ENCODE results near the gene IGSF9B.

IGSF9B gene

GRCh38 chr11:133946541-133947318 lies 10.0 kb downstream of the IGSF9B start:
- H3K9me3 ChIP-seq (replicated peaks in 1 of 2; ENCODE audit: control insufficient read depth in 2 of 2, insufficient read depth in 1 of 2, low read depth in 1 of 2, low read length in 2 of 2): no peaks in the 10 kb centered on the region
- DNase-seq (ENCODE audit: low spot score): no peak
- H3K23ac ChIP-seq (ENCODE audit: low read depth, low read length, poor library complexity): no peak overlapping the region
- peak overlapping the region in 1 of 2 donors; percentile 3 for H3K4me3 ChIP-seq (ENCODE audit: low read length in 2 of 2)
- peak overlapping the region; percentile 22 for H3K18ac ChIP-seq (ENCODE audit: low read length)
- H2BK5ac ChIP-seq (ENCODE audit: low read length): no peak overlapping the region
- no peak overlapping the region for H2BK120ac ChIP-seq (ENCODE audit: low read depth, low read length)
- no peak overlapping the region for H3K27ac ChIP-seq (replicated peaks; ENCODE audit: low read length)
- H4K91ac ChIP-seq (ENCODE audit: low read depth, low read length, poor library complexity): no peak overlapping the region
- no peak overlapping the region for H2AK5ac ChIP-seq (ENCODE audit: low read depth, low read length)
- peaks cover 48 to 53% of the 10 kb centered on the region in 2 donors for H3K4me1 ChIP-seq (ENCODE audit: control insufficient read depth in 2 of 2, insufficient read depth in 1 of 2, low read depth in 1 of 2, low read length in 2 of 2)
- H3K14ac ChIP-seq (ENCODE audit: low read length): peak overlapping the region; percentile 43
- H3K4me2 ChIP-seq (ENCODE audit: insufficient read depth, low read length, poor library complexity, severe bottlenecking): peak overlapping the region; percentile 21
- H2AFZ ChIP-seq (ENCODE audit: low read length): peak overlapping the region; percentile 72
- peak overlapping the region; percentile 67 for H2BK15ac ChIP-seq (ENCODE audit: low read length)
- H3K9ac ChIP-seq (ENCODE audit: low read depth, low read length, poor library complexity): peak overlapping the region; percentile 44
- no peak overlapping the region for H4K8ac ChIP-seq (ENCODE audit: low read depth, low read length)
- H3K36me3 ChIP-seq (replicated peaks in 1 of 2; ENCODE audit: control insufficient read depth in 2 of 2, insufficient read depth in 2 of 2, low read length in 2 of 2): no peaks in the 10 kb centered on the region
- no peak overlapping the region for H3K4ac ChIP-seq (ENCODE audit: low read length)
- H3K27me3 ChIP-seq (ENCODE audit: control insufficient read depth in 3 of 3, insufficient read depth in 3 of 3, low read depth in 1 of 3, low read length in 3 of 3): no peaks in the 10 kb centered on the region
- peaks cover 11% of the 10 kb centered on the region for H3K79me1 ChIP-seq (ENCODE audit: low read depth, low read length)
- H2BK12ac ChIP-seq (ENCODE audit: low read length): no peak overlapping the region
- no CpG with 5 or more reads among the region's 26 CpGs for WGBS, 2 donors (ENCODE audit: extremely low coverage in 2 of 2, insufficient read length in 2 of 2, insufficient replicate concordance in 1 of 2)

- Histone ChIP-seq H4K8ac (ENCODE audit: low read depth, low read length) (no peak overlapping the region), H3K23ac (ENCODE audit: low read depth, low read length, poor library complexity) (peak overlapping the region; percentile 59), H3K9me3 (replicated peaks in 1 of 2; ENCODE audit: control insufficient read depth in 2 of 2, insufficient read depth in 1 of 2, low read depth in 1 of 2, low read length in 2 of 2) (no peaks in the 10 kb centered on the region), H3K27ac (replicated peaks; ENCODE audit: low read length) (no peak overlapping the region), H3K4me2 (ENCODE audit: insufficient read depth, low read length, poor library complexity, severe bottlenecking) (no peak overlapping the region), H3K4me1 (ENCODE audit: control insufficient read depth in 2 of 2, insufficient read depth in 1 of 2, low read depth in 1 of 2, low read length in 2 of 2) (peaks cover 42 to 47% of the 10 kb centered on the region in 2 donors), H3K9ac (ENCODE audit: low read depth, low read length, poor library complexity) (peak overlapping the region; percentile 24), H3K4ac (ENCODE audit: low read length) (no peak overlapping the region), H2AFZ (ENCODE audit: low read length) (no peak overlapping the region), H3K27me3 (ENCODE audit: control insufficient read depth in 3 of 3, insufficient read depth in 3 of 3, low read depth in 1 of 3, low read length in 3 of 3) (no peaks in the 10 kb centered on the region), H3K18ac (ENCODE audit: low read length) (peak overlapping the region; percentile 75), H4K91ac (ENCODE audit: low read depth, low read length, poor library complexity) (no peak overlapping the region), H3K14ac (ENCODE audit: low read length) (peak overlapping the region; percentile 43), H2BK15ac (ENCODE audit: low read length) (peak overlapping the region; percentile 67), H3K36me3 (replicated peaks in 1 of 2; ENCODE audit: control insufficient read depth in 2 of 2, insufficient read depth in 2 of 2, low read length in 2 of 2) (no peaks in the 10 kb centered on the region), H3K4me3 (ENCODE audit: low read length in 2 of 2) (no peak overlapping the region), H2AK5ac (ENCODE audit: low read depth, low read length) (peak overlapping the region; percentile 49), H2BK12ac (ENCODE audit: low read length) (no peak overlapping the region), H2BK120ac (ENCODE audit: low read depth, low read length) (no peak overlapping the region), H2BK5ac (ENCODE audit: low read length) (no peak overlapping the region), H3K79me1 (ENCODE audit: low read depth, low read length) (peaks cover 11% of the 10 kb centered on the region)
- no CpG with 5 or more reads among the region's 20 CpGs for WGBS, 2 donors (ENCODE audit: extremely low coverage in 2 of 2, insufficient read length in 2 of 2, insufficient replicate concordance in 1 of 2)
- DNase-seq (ENCODE audit: low spot score): no peak
These were observed 10.7 kb downstream of the IGSF9B start for GRCh38 chr11:133946051-133946450.

GRCh38 chr11:133945087-133945974 lies 11.4 kb downstream of the IGSF9B start:
- Histone ChIP-seq H3K4me2 (ENCODE audit: insufficient read depth, low read length, poor library complexity, severe bottlenecking) (no peak overlapping the region), H4K8ac (ENCODE audit: low read depth, low read length) (no peak overlapping the region), H2BK12ac (ENCODE audit: low read length) (no peak overlapping the region), H3K18ac (ENCODE audit: low read length) (peak overlapping the region; percentile 50), H2BK15ac (ENCODE audit: low read length) (no peak overlapping the region), H3K14ac (ENCODE audit: low read length) (peak overlapping the region; percentile 87), H2AFZ (ENCODE audit: low read length) (no peak overlapping the region), H3K27me3 (ENCODE audit: control insufficient read depth in 3 of 3, insufficient read depth in 3 of 3, low read depth in 1 of 3, low read length in 3 of 3) (no peaks in the 10 kb centered on the region), H2BK120ac (ENCODE audit: low read depth, low read length) (no peak overlapping the region), H4K91ac (ENCODE audit: low read depth, low read length, poor library complexity) (no peak overlapping the region), H2AK5ac (ENCODE audit: low read depth, low read length) (no peak overlapping the region), H3K27ac (replicated peaks; ENCODE audit: low read length) (no peak overlapping the region), H3K4ac (ENCODE audit: low read length) (no peak overlapping the region), H3K9ac (ENCODE audit: low read depth, low read length, poor library complexity) (peak overlapping the region; percentile 40), H3K4me3 (ENCODE audit: low read length in 2 of 2) (no peak overlapping the region), H3K9me3 (replicated peaks in 1 of 2; ENCODE audit: control insufficient read depth in 2 of 2, insufficient read depth in 1 of 2, low read depth in 1 of 2, low read length in 2 of 2) (no peaks in the 10 kb centered on the region), H2BK5ac (ENCODE audit: low read length) (no peak overlapping the region), H3K36me3 (replicated peaks in 1 of 2; ENCODE audit: control insufficient read depth in 2 of 2, insufficient read depth in 2 of 2, low read length in 2 of 2) (no peaks in the 10 kb centered on the region), H3K4me1 (ENCODE audit: control insufficient read depth in 2 of 2, insufficient read depth in 1 of 2, low read depth in 1 of 2, low read length in 2 of 2) (peaks cover 37 to 42% of the 10 kb centered on the region in 2 donors), H3K79me1 (ENCODE audit: low read depth, low read length) (peaks cover 11% of the 10 kb centered on the region), H3K23ac (ENCODE audit: low read depth, low read length, poor library complexity) (peak overlapping the region; percentile 36)
- 100% methylated on average over 2 of the region's 27 CpGs; no CpG with 5 or more reads in 1 of the 2 donors for WGBS, 2 donors (ENCODE audit: extremely low coverage in 2 of 2, insufficient read length in 2 of 2, insufficient replicate concordance in 1 of 2)
- DNase-seq (ENCODE audit: low spot score): no peak
